Astrocyte (in vitro differentiated cells and primary cell): ENCODE measurements around the gene FGF12.

Source experiments
- CTCF ChIP-seq: IDR thresholded peaks from 2 replicates; pipeline ENCODE4 v1.5.1; 2011; ENCODE audit warnings: low read depth, mild to moderate bottlenecking, inconsistent platforms, low read length, moderate library complexity; ENCODE audit not compliant: insufficient read depth
- EZH2 ChIP-seq: IDR thresholded peaks from 2 replicates; pipeline ENCODE4 v1.6.1; 2012; ENCODE audit warnings: mild to moderate bottlenecking, low read length, inconsistent platforms; ENCODE audit not compliant: insufficient read depth

GRCh38 chr3:192177383-192177782 lies 550.0 kb downstream of the FGF12 start:
- TF ChIP-seq CTCF: no peak
- no peak for TF ChIP-seq EZH2
